BJ (cell line): ENCODE results near the gene KDM4B. TPM values are rescaled to one million over a fixed set of nuclear protein-coding genes. Genes with fewer than 3 reads are reported as not detected.

ENCODE experiments used
- CTCF ChIA-PET: fragments of 350-600 bp; formaldehyde crosslinking; extraction: SDS; loops from one replicate; lab custom pipeline; 2021; ENCODE audit warnings: antibody characterized with exemption, inconsistent platforms; lab: Yijun Ruan, JAX
- POLR2A ChIA-PET: fragments of 300-600 bp; sonication (Branson Sonifier 250); formaldehyde crosslinking; extraction: SDS; loops from one replicate; lab custom pipeline; 2021; ENCODE audit warnings: antibody characterized with exemption; lab: Charles Lee
- DNase-seq: peaks from one replicate; pipeline ENCODE4 v3.0.0-alpha.2; 2011; ENCODE audit warnings: low read depth
- H3K27me3 ChIP-seq: 2 replicates; pipeline ENCODE4 v1.6.0; 2011; ENCODE audit warnings: low read length; ENCODE audit not compliant: control insufficient read depth, insufficient read depth
- H3K36me3 ChIP-seq: 2 replicates; pipeline ENCODE4 v1.5.1; 2011; ENCODE audit warnings: low read length; ENCODE audit not compliant: control insufficient read depth, insufficient read depth
- H3K4me3 ChIP-seq: 2 replicates; pipeline ENCODE4 v1.5.1; 2011; ENCODE audit warnings: low read depth, mild to moderate bottlenecking, control low read depth, low read length
- CTCF ChIP-seq: IDR thresholded peaks from 2 replicates; pipeline ENCODE4 v1.5.1; 2011; ENCODE audit warnings: low read depth, mild to moderate bottlenecking, control low read depth, inconsistent platforms, low read length, moderate library complexity; ENCODE audit not compliant: insufficient read depth
- polyA plus RNA-seq: library from polyadenylated mRNA; depleted of rRNA; stranded (reverse); fragments of >200 nt; gene quantifications from 2 replicates; pipeline ENCODE4 v1.2.3, GENCODE V29; 2011

The KDM4B gene
- polyA plus RNA-seq, 1 experiment, result 15.2 TPM

- Histone ChIP-seq H3K27me3 (no peaks in the 10 kb centered on the region), H3K36me3 (peaks cover 28% of the 10 kb centered on the region), H3K4me3 (no peak overlapping the region)
- ChIA-PET POLR2A (no interaction called here), CTCF (no interaction called here)
- TF ChIP-seq CTCF, result no peak
- no peak for DNase-seq
These were observed 126.6 kb downstream of the KDM4B start for GRCh38 chr19:5095568-5095850.

- H3K27me3 ChIP-seq, result no peaks in the 10 kb centered on the region
- POLR2A ChIA-PET, result no interaction called here
- CTCF ChIA-PET, result no interaction called here
- no peak for DNase-seq
- no peak for TF ChIP-seq CTCF
- peaks cover 28% of the 10 kb centered on the region for H3K36me3 ChIP-seq
- H3K4me3 ChIP-seq, result no peak overlapping the region
These were observed 127.6 kb downstream of the KDM4B start for GRCh38 chr19:5096536-5096935.

DNA sequence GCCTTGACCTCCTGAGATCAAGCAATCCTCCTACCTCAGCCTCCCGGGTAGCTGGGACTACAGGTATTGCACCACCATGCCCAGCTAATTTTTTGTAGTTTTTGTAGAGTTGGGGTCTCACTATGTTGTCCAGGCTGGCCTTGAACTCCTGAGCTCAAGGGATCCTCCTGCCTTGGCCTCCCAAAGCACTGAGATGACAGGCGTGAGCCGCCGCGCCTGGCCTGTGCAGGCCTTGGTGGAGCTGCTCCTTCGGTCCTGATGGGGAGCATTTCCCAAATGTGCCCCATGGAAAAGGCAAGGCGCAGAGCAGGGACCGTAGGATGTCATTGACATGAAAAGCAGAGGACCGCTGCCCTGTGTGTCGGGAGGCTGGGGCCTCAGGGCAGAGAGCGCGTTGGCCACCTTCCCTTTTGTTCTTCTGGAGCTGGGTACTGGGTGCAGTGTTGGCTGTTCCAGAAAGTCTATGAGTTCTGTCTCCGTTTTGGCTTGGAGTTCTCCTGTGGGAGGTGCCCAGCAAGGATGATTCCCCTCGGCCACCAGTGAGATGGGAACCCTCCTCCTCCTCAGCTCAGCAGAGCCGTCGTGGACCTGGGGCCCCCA lies 128.5 kb downstream of the KDM4B start:
- DNase-seq, result no peak
- TF ChIP-seq CTCF, result no peak
- H3K27me3 ChIP-seq, result no peaks in the 10 kb centered on the region
- ChIA-PET CTCF (no interaction called here), POLR2A (no interaction called here)
- peaks cover 30% of the 10 kb centered on the region for H3K36me3 ChIP-seq
- H3K4me3 ChIP-seq, result no peak overlapping the region

- no peak for TF ChIP-seq CTCF
- no peak for DNase-seq
- CTCF ChIA-PET, result no interaction called here
- POLR2A ChIA-PET, result no interaction called here
- Histone ChIP-seq H3K27me3 (no peaks in the 10 kb centered on the region), H3K4me3 (no peak overlapping the region), H3K36me3 (peaks cover 33% of the 10 kb centered on the region)
These were observed 129.2 kb downstream of the KDM4B start for GRCh38 chr19:5097959-5098623.

DNA sequence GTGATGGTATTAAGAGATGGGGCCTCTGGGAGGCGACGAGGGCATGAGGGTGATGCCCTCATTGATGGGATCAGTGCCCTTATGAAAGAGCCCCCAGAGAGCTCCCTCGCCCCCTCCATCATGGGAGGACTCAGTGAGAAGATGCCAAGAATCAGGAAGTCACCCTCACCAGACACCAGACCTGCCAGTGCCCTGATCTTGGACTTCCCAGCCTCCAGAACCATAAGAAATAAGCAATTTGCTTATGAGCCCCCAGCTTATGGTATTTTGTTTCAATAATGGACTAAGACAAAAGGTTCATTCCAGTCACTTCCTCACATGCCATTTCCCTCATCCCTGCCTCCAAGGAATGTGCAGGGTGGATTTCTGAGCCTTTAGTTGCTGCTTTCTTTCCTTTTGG lies 129.7 kb downstream of the KDM4B start:
- no peak for DNase-seq
- ChIA-PET POLR2A (no interaction called here), CTCF (no interaction called here)
- Histone ChIP-seq H3K36me3 (peaks cover 31% of the 10 kb centered on the region), H3K27me3 (no peaks in the 10 kb centered on the region), H3K4me3 (no peak overlapping the region)
- no peak for TF ChIP-seq CTCF
